Liver (tissue), 9 donors: ENCODE measurements around the gene PSME3IP1. TPM values are rescaled to one million over a fixed set of nuclear protein-coding genes. Genes with fewer than 3 reads are reported as not detected.

Source experiments
- DNase-seq: peaks from one replicate; pipeline ENCODE4 v3.0.0-alpha.2; 2017; ENCODE audit warnings: low spot score
- H3K27ac ChIP-seq, 2 donors: one replicate each; pipeline ENCODE4 v1.7.0; 2013; ENCODE audit warnings: inconsistent platforms in 2 of 2, low read length in 2 of 2, control low read depth in 1 of 2, low read depth in 1 of 2, mild to moderate bottlenecking in 1 of 2
- H3K27me3 ChIP-seq, 4 donors: one replicate each; pipeline versions ENCODE4 v1.6.1 to v1.7.0; 2013; ENCODE audit warnings: low read length in 3 of 4, inconsistent platforms in 1 of 4, mild to moderate bottlenecking in 1 of 4, moderate library complexity in 1 of 4; ENCODE audit not compliant: control insufficient read depth in 4 of 4, insufficient read depth in 4 of 4
- H3K36me3 ChIP-seq, 4 donors: one replicate each; pipeline versions ENCODE4 v1.6.1 to v1.7.0; 2013; ENCODE audit warnings: low read length in 3 of 4, mild to moderate bottlenecking in 3 of 4, low read depth in 1 of 4, moderate library complexity in 1 of 4; ENCODE audit not compliant: control insufficient read depth in 4 of 4, insufficient read depth in 3 of 4
- H3K4me1 ChIP-seq, 4 donors: one replicate each; pipeline versions ENCODE4 v1.6.1 to v1.7.0; 2013; ENCODE audit warnings: low read length in 3 of 4, mild to moderate bottlenecking in 3 of 4, moderate library complexity in 1 of 4; ENCODE audit not compliant: control insufficient read depth in 4 of 4, insufficient read depth in 4 of 4
- H3K4me3 ChIP-seq, 3 donors: one replicate each; pipeline versions ENCODE4 v1.6.1 to v1.7.0; 2013; ENCODE audit warnings: low read length in 3 of 3, control low read depth in 1 of 3, low read depth in 1 of 3, mild to moderate bottlenecking in 1 of 3
- H3K9ac ChIP-seq, 2 donors: one replicate each; pipeline ENCODE4 v1.7.0; 2013; ENCODE audit warnings: low read length in 2 of 2, mild to moderate bottlenecking in 2 of 2, moderate library complexity in 2 of 2, control low read depth in 1 of 2, low read depth in 1 of 2
- H3K9me3 ChIP-seq, 4 donors: one replicate each; pipeline versions ENCODE4 v1.6.1 to v1.7.0; 2013; ENCODE audit warnings: low read length in 3 of 4; ENCODE audit not compliant: control insufficient read depth in 4 of 4
- ATF3 ChIP-seq: IDR thresholded peaks from 2 replicates; pipeline ENCODE4 v1.6.1; 2016; ENCODE audit warnings: antibody characterized with exemption
- CTCF ChIP-seq: fragments of 150-350 bp; IDR thresholded peaks from 2 replicates; pipeline ENCODE4 v1.5.1; 2017; ENCODE audit warnings: improper control_type of control experiment, low read depth, low read length; ENCODE audit not compliant: missing input control
- EGR1 ChIP-seq, 2 donors: IDR thresholded peaks; 2 replicates each; pipeline ENCODE4 v1.6.1; 2016 to 2018; ENCODE audit warnings: antibody characterized with exemption in 2 of 2, low read depth in 2 of 2
- FOXA1 ChIP-seq: IDR thresholded peaks from 2 replicates; pipeline ENCODE4 v1.6.1; 2016; ENCODE audit warnings: antibody characterized with exemption
- FOXA2 ChIP-seq: IDR thresholded peaks from 2 replicates; pipeline ENCODE4 v1.6.1; 2016; ENCODE audit warnings: antibody characterized with exemption
- GABPA ChIP-seq, 2 donors: IDR thresholded peaks in 1 of 2; conservative IDR thresholded peaks in 1 of 2; 2 replicates each; pipeline ENCODE4 v1.6.1; 2016; ENCODE audit warnings: antibody characterized with exemption in 2 of 2, mild to moderate bottlenecking in 1 of 2, moderate library complexity in 1 of 2
- HNF4A ChIP-seq, 2 donors: conservative IDR thresholded peaks; 2 replicates each; pipeline ENCODE4 v1.6.1; 2016; ENCODE audit warnings: antibody characterized with exemption in 2 of 2, mild to moderate bottlenecking in 2 of 2
- HNF4G ChIP-seq: IDR thresholded peaks from 2 replicates; pipeline ENCODE4 v1.6.1; 2016; ENCODE audit warnings: antibody characterized with exemption
- JUND ChIP-seq, 2 donors: IDR thresholded peaks; 2 replicates each; pipeline ENCODE4 v1.6.1; 2016; ENCODE audit warnings: antibody characterized with exemption in 2 of 2
- MAX ChIP-seq: IDR thresholded peaks from 2 replicates; pipeline ENCODE4 v1.6.1; 2016; ENCODE audit warnings: antibody characterized with exemption
- NR2F2 ChIP-seq: IDR thresholded peaks from 2 replicates; pipeline ENCODE4 v1.6.1; 2016; ENCODE audit warnings: antibody characterized with exemption
- RAD21 ChIP-seq, 2 donors: IDR thresholded peaks; 2 replicates each; pipeline ENCODE4 v1.6.1; 2016; ENCODE audit warnings: antibody characterized with exemption in 2 of 2, mild to moderate bottlenecking in 2 of 2
- REST ChIP-seq: IDR thresholded peaks from 2 replicates; pipeline ENCODE4 v1.6.1; 2016; ENCODE audit warnings: antibody characterized with exemption, mild to moderate bottlenecking
- RXRA ChIP-seq, 2 donors: IDR thresholded peaks; 2 replicates each; pipeline ENCODE4 v1.6.1; 2017 to 2018; ENCODE audit warnings: antibody characterized with exemption in 2 of 2, mild to moderate bottlenecking in 1 of 2
- SP1 ChIP-seq: IDR thresholded peaks from 2 replicates; pipeline ENCODE4 v1.6.1; 2018; ENCODE audit warnings: antibody characterized with exemption, mild to moderate bottlenecking
- TAF1 ChIP-seq: conservative IDR thresholded peaks from 2 replicates; pipeline ENCODE4 v1.6.1; 2016; ENCODE audit warnings: antibody characterized with exemption, mild to moderate bottlenecking
- YY1 ChIP-seq: IDR thresholded peaks from 2 replicates; pipeline ENCODE4 v1.6.1; 2016; ENCODE audit warnings: antibody characterized with exemption, mild to moderate bottlenecking
- ZBTB33 ChIP-seq: IDR thresholded peaks from 2 replicates; pipeline ENCODE4 v1.6.1; 2016; ENCODE audit warnings: antibody characterized with exemption
- WGBS: extraction: QIAGEN DNeasy Blood & Tissue Kit; methylation state at CpG from one replicate; pipeline ENCODE4 v1.1.7; 2013; 5-methylcytosine and 5-hydroxymethylcytosine counted together
- polyA plus RNA-seq, 2 donors: library from polyadenylated mRNA; stranded (reverse) in 1 of 2; unstranded in 1 of 2; fragments of 200-250 nt in 1 of 2; fragments of >200 nt in 1 of 2; fragmentation: Nextera tagmentation in 1 of 2; extraction: Ambion mirVana in 1 of 2; gene quantifications; one replicate each; pipeline versions ENCODE4 v1.2.1 to v1.2.3, GENCODE V29; 2013 to 2015
- total RNA-seq, 2 donors: library from RNA; depleted of rRNA; stranded (reverse); fragments of >200 nt; gene quantifications; one replicate each; pipeline ENCODE4 v1.2.3, GENCODE V29; 2014
- donor health status: healthy.
- donor health status: healthy.
- donor health status: healthy.
- donor health status: healthy.
- donor health status: healthy.

PSME3IP1 gene
- total and polyA plus RNA-seq, 4 donors: 25.0 to 34.7 (median 25.8) TPM

GRCh38 chr16:57233944-57234706 is 48.3 kb upstream of the PSME3IP1 start:
- 95% methylated on average over 9 of the region's 9 CpGs for WGBS
- Histone ChIP-seq H3K36me3 (peaks cover 17 to 61% (median 47%) of the 10 kb centered on the region in 4 donors), H3K27me3 (no peaks in the 10 kb centered on the region), H3K4me1 (peaks cover 3 to 10% (median 6%) of the 10 kb centered on the region in 4 donors), H3K9me3 (no peaks in the 10 kb centered on the region), H3K27ac (no peak overlapping the region), H3K9ac (no peak overlapping the region), H3K4me3 (no peak overlapping the region)
- DNase-seq: no peak
- no peak for TF ChIP-seq HNF4G
- no peak for TF ChIP-seq FOXA2
- no peak for TF ChIP-seq FOXA1
- no peak for TF ChIP-seq HNF4A (conservative IDR thresholded peaks at IDR 0.05)
- no peak for TF ChIP-seq CTCF
- no peak for TF ChIP-seq ATF3
- no peak for TF ChIP-seq GABPA (IDR thresholded peaks at IDR 0.05 in 1 of 2, conservative IDR thresholded peaks at IDR 0.05 in 1 of 2)
- no peak for TF ChIP-seq ZBTB33
- TF ChIP-seq EGR1 (IDR thresholded peaks at IDR 0.05; ENCODE audit: low read depth in 2 of 2): no peak
- TF ChIP-seq MAX: no peak
- no peak for TF ChIP-seq YY1
- no peak for TF ChIP-seq NR2F2
- no peak for TF ChIP-seq SP1
- TF ChIP-seq TAF1: no peak
- TF ChIP-seq REST: no peak
- no peak for TF ChIP-seq JUND (IDR thresholded peaks at IDR 0.05)
- TF ChIP-seq RAD21 (IDR thresholded peaks at IDR 0.05): no peak
- no peak for TF ChIP-seq RXRA (IDR thresholded peaks at IDR 0.05)
